Activated T-cell treated with anti-CD3 and anti-CD28 coated beads, Interleukin-2, amount 50 U/mL, for 4 hours (primary cell): ENCODE data around the gene HYDIN. TPM values are rescaled to one million over a fixed set of nuclear protein-coding genes. Genes with fewer than 3 reads are reported as not detected.

Source experiments
- ATAC-seq, 2 donors: fragments of 200-7000 bp; cut with Tn5 transposase; one replicate each; pipeline ENCODE4 v1.10.0; 2021
- DNase-seq: peaks from one replicate; pipeline ENCODE4 v3.0.0-alpha.2; 2020
- H3K27me3 Mint-ChIP-seq: one replicate; pipeline ENCODE4 v1.8.0; 2021; ENCODE audit warnings: low read depth, mixed read lengths
- H3K36me3 Mint-ChIP-seq: one replicate; pipeline ENCODE4 v1.8.0; 2022; ENCODE audit warnings: mixed read lengths; ENCODE audit not compliant: insufficient read depth
- H3K4me1 Mint-ChIP-seq: one replicate; pipeline ENCODE4 v1.8.0; 2021; ENCODE audit warnings: low read depth, mixed read lengths
- H3K4me3 Mint-ChIP-seq: one replicate; pipeline ENCODE4 v1.8.0; 2021; ENCODE audit warnings: mild to moderate bottlenecking, moderate library complexity, mixed read lengths
- H3K9me3 Mint-ChIP-seq: one replicate; pipeline ENCODE4 v1.8.0; 2021; ENCODE audit warnings: mixed read lengths
- total RNA-seq, 3 donors: library from RNA; stranded (reverse); gene quantifications; one replicate each; pipeline ENCODE4 v1.2.1, GENCODE V29; 2021

Gene HYDIN
- not detected for total RNA-seq

DNA sequence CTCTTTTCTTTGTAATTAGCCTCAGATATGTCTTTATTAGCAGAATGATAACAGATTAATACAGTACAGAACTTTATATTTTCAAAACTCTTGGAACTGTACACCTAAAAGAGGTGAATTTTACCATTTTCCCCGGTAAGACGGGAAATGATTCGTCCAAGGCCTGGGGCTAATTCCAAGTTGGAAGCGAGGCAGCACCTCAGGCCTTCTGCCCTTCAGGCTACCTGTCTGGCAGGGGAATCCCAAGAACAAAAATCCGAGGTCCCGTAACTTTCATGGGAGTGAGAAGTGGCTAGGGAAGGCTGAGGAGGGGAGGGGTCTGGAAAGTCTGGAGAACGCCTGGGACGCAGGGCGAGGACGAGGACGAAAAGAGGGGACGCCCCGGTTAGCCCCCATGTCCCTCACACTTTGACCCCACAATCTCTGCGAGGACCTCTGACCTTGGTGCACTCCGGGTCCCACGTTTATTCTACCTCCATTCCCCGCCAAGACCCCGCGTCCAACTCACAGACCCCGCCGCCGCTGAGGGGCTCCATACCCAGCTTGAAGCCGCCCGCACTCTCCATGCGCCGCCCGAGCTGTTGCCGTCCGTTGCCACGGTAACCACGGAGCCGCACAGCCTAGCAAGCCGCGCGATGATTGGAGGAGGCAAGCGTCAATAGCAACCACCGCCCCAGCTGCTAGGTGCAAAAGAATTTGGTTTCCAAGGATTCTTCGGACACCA is at the start of gene HYDIN:
Gene HYDIN, minus strand, starts transcription at position 601 of the 724 bp plus-strand sequence. CDS start 43,827 bp downstream, outside the sequence.
- DNase-seq: no peak
- H3K36me3 Mint-ChIP-seq: no peaks in the 10 kb centered on the region
- H3K4me3 Mint-ChIP-seq: no peak within 1 kb of the TSS
- no peaks in the 10 kb centered on the region for H3K4me1 Mint-ChIP-seq
- ATAC-seq: no peak
- peaks cover 24% of the 10 kb centered on the region for H3K9me3 Mint-ChIP-seq
- H3K27me3 Mint-ChIP-seq: peaks cover 40% of the 10 kb centered on the region

GRCh38 chr16:71276589-71277334 is 46.2 kb upstream of the HYDIN start:
- peaks cover 14% of the 10 kb centered on the region for H3K9me3 Mint-ChIP-seq
- H3K4me3 Mint-ChIP-seq: no peak overlapping the region
- no peaks in the 10 kb centered on the region for H3K4me1 Mint-ChIP-seq
- DNase-seq (no peak), ATAC-seq (no peak)
- no peaks in the 10 kb centered on the region for H3K27me3 Mint-ChIP-seq
- peaks cover 7% of the 10 kb centered on the region for H3K36me3 Mint-ChIP-seq

DNA sequence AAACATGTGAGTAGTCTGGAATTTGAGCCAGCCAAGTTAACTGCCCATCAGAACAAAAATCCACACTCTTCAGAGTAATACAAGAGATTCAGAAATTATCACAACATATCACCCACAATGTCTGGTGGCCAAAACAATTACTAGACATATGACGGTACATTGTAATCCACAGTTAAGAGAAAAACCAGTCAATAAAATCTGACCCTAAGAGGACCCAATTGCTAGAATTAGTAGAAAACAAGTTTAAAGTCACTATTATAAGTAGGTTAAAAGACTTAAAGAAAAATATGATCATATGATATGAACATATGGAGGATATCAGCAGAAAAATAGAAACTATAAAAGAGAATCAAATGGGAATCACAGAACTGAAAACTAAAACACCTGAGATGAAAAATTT is 42.9 kb upstream of the HYDIN start:
- H3K27me3 Mint-ChIP-seq: peaks cover 5% of the 10 kb centered on the region
- peaks cover 5% of the 10 kb centered on the region for H3K36me3 Mint-ChIP-seq
- H3K4me1 Mint-ChIP-seq: no peaks in the 10 kb centered on the region

DNA sequence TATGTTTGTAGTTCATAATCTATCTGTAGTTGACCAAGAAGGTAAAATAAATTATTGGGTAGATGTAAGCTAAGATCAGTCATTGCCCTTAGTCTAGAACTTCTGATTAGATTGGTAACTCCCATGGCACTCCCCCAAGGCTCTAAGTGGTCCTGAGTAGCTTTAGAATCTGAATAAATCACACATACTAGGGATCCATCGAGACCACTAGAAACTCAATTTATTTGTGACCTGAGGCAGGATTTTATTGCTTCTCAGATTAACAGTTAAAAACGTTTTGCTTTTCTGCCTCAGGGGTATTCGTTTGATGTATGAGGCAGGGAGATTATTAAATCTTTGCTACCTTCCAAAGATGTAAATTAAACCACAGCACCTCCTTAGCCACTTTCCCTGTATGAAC is 33.8 kb upstream of the HYDIN start:
- ATAC-seq: no peak
- no peaks in the 10 kb centered on the region for H3K9me3 Mint-ChIP-seq
- no peak for DNase-seq
- no peaks in the 10 kb centered on the region for H3K4me1 Mint-ChIP-seq
- no peak overlapping the region for H3K4me3 Mint-ChIP-seq
- H3K27me3 Mint-ChIP-seq: peaks cover 33% of the 10 kb centered on the region
- H3K36me3 Mint-ChIP-seq: peaks cover 1% of the 10 kb centered on the region

More for the DNA sequence above, 42.9 kb upstream of the HYDIN start:
- ATAC-seq (no peak), DNase-seq (no peak)
- Mint-ChIP-seq H3K9me3 (peaks cover 14% of the 10 kb centered on the region), H3K4me3 (no peak overlapping the region)

GRCh38 chr16:71263582-71263981 is 33.1 kb upstream of the HYDIN start:
- no peak overlapping the region for H3K4me3 Mint-ChIP-seq
- H3K9me3 Mint-ChIP-seq: no peaks in the 10 kb centered on the region
- DNase-seq: no peak
- peaks cover 1% of the 10 kb centered on the region for H3K36me3 Mint-ChIP-seq
- no peaks in the 10 kb centered on the region for H3K4me1 Mint-ChIP-seq
- peaks cover 35% of the 10 kb centered on the region for H3K27me3 Mint-ChIP-seq
- ATAC-seq: no peak

- Mint-ChIP-seq H3K9me3 (no peaks in the 10 kb centered on the region), H3K4me1 (no peaks in the 10 kb centered on the region), H3K27me3 (peaks cover 32% of the 10 kb centered on the region), H3K36me3 (peaks cover 1% of the 10 kb centered on the region), H3K4me3 (no peak overlapping the region)
- no peak for ATAC-seq
- DNase-seq: no peak
Observed at GRCh38 chr16:71262391-71262790, 31.9 kb upstream of the HYDIN start.

GRCh38 chr16:71260995-71261394 is 30.5 kb upstream of the HYDIN start:
- Mint-ChIP-seq H3K27me3 (peaks cover 32% of the 10 kb centered on the region), H3K9me3 (no peaks in the 10 kb centered on the region), H3K4me3 (no peak overlapping the region), H3K36me3 (peaks cover 1% of the 10 kb centered on the region), H3K4me1 (no peaks in the 10 kb centered on the region)
- DNase-seq (no peak), ATAC-seq (no peak)

DNA sequence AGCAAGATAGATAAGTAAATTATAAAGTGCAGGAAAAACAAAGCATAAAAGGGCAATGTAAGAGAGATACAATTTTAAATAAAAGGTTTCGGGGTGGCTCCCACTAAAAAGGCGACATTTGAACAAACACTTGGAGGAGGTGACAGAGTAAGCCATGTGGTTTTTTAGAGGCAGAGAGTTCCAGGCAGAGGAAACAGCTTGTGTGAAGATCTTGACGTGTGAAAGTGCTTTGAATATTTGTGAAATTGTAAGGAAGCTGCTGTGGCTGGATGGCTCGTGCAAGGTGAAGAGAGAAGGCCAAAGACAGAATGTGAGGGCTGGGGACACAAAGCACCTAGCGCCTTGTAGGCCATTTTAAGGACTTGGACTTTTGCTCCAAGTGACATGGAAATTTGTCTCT is 28.6 kb upstream of the HYDIN start:
- Mint-ChIP-seq H3K9me3 (no peaks in the 10 kb centered on the region), H3K4me1 (no peaks in the 10 kb centered on the region), H3K36me3 (peaks cover 1% of the 10 kb centered on the region), H3K27me3 (peaks cover 36% of the 10 kb centered on the region), H3K4me3 (no peak overlapping the region)
- ATAC-seq (no peak), DNase-seq (no peak)

DNA sequence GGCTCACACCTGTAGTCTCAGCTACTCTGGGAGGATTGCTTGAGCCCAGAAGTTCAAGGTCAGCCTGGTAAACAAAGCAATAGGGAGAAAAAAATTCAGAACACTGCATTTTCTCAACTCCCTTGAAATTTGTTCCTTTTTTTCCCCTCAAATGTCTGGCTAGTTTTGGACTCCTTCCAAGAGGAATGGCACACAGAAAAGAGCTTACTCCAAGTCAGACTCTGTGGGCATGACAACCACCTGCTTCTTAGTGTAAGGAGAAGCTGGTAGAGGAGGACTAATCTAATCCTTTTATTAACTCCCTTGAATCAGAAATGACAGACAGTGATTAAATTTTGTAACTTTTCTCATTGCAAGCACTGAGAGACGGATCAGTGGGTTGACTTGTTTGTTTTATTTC is 27.9 kb upstream of the HYDIN start:
- no peak for ATAC-seq
- H3K4me1 Mint-ChIP-seq: no peaks in the 10 kb centered on the region
- no peak overlapping the region for H3K4me3 Mint-ChIP-seq
- H3K27me3 Mint-ChIP-seq: peaks cover 36% of the 10 kb centered on the region
- H3K36me3 Mint-ChIP-seq: peaks cover 1% of the 10 kb centered on the region
- DNase-seq: no peak
- H3K9me3 Mint-ChIP-seq: no peaks in the 10 kb centered on the region

DNA sequence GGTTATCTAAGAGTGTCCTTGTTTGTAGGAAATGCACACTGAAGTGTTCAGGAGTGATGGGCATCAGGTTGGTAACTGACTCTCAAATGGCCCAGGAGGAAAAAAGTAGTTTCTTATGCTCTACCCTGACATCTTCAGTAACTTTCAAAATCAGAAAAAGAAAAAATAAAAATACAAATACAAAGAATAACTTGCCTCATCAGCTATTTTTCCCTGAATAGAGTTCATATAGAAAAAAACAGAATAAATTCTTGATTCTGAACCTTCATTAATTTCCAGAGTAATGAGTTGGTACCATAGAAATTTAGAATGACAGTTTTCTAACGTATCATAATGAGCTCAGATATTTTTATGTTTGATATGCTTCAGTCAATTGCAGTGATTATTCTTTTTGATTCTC is 27.2 kb upstream of the HYDIN start:
- Mint-ChIP-seq H3K27me3 (peaks cover 32% of the 10 kb centered on the region), H3K9me3 (no peaks in the 10 kb centered on the region), H3K4me1 (no peaks in the 10 kb centered on the region), H3K4me3 (no peak overlapping the region), H3K36me3 (peaks cover 1% of the 10 kb centered on the region)
- DNase-seq (no peak), ATAC-seq (no peak)

DNA sequence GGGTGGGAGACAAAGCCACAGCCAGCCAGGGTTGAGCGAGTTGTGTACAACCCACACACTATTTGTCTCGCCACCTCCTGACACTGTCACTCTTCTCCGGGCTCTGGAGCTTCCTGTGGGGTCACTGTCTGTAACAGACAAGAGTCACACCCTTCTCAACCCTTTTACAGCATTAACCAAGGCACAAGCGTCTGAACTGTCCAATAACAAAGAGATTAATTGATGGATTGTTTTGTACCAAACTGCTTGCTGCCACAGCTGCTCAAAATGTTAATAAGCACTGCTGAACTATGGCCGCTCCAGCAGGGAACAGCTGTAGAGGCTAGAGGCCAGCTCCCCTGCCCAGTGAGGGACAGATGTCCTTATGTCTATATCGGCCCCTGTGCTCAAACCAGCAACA is 25.2 kb upstream of the HYDIN start:
- no peak overlapping the region for H3K4me3 Mint-ChIP-seq
- no peak for ATAC-seq
- no peaks in the 10 kb centered on the region for H3K9me3 Mint-ChIP-seq

GRCh38 chr16:71254832-71255525 is 24.5 kb upstream of the HYDIN start:
- Mint-ChIP-seq H3K27me3 (peaks cover 19% of the 10 kb centered on the region), H3K36me3 (no peaks in the 10 kb centered on the region), H3K4me1 (no peaks in the 10 kb centered on the region), H3K4me3 (no peak overlapping the region), H3K9me3 (no peaks in the 10 kb centered on the region)
- ATAC-seq: no peak
- no peak for DNase-seq

More for the DNA sequence above, 25.2 kb upstream of the HYDIN start:
- H3K27me3 Mint-ChIP-seq: peaks cover 23% of the 10 kb centered on the region
- no peaks in the 10 kb centered on the region for H3K36me3 Mint-ChIP-seq
- no peak for DNase-seq
- no peaks in the 10 kb centered on the region for H3K4me1 Mint-ChIP-seq

DNA sequence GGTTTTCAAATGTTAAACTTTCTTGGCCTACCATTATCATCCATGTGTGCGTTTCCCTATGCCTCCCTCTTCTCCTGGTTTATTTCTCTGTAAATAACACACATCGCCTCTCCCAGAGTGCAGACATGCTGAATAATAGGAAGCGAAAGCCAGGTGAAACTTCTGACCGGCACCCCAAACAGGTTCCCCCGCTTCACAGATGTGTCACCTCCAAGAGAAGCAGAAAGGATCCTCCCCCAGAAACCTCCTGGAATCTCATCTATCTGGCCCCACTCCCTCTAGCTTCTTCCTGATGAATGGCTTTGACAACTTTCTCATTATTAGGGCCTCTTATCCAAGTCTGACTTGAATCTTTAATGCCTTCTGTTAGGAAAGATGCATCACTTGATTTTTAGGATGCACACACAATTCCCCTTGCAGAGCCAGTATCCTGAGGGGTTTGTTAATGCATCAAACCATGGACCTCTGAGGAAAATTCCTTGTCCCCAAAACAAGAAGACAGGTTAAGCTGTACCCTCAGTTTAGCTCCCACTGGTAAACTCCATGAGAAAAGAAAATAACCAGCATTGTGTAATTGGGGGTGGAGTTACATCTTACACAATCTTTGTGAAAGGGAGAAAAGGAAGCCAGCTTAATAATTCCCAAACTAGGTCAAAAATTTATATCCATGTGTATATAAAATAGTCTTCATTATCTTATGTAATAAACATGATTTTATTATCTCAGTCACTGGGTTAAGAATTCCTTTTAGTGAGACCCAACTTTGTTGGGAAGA is 20.1 kb upstream of the HYDIN start:
- no peaks in the 10 kb centered on the region for H3K36me3 Mint-ChIP-seq

DNA sequence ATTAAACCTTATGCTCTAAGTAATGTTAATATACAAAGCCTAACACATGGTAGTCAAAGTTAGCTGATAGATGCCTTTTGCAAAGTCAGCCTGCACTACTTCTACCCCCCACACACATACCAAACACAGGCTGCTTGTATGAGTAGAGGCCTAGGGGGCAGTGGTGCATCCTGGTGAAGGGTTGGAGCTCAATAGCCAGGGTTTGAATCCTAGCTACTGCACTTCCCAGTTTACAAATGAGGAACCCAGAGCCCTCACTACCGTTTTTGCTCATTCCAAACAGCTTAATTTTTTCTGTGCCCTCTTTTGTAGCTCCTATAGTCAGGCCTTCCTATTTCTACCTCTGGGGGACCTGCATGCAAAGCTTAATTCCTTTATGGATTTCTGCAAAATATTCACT is 18.9 kb upstream of the HYDIN start:
- no peaks in the 10 kb centered on the region for H3K9me3 Mint-ChIP-seq
- ATAC-seq (no peak), DNase-seq (no peak)
- H3K4me3 Mint-ChIP-seq: no peak overlapping the region
- H3K36me3 Mint-ChIP-seq: no peaks in the 10 kb centered on the region
- no peaks in the 10 kb centered on the region for H3K4me1 Mint-ChIP-seq
- H3K27me3 Mint-ChIP-seq: peaks cover 9% of the 10 kb centered on the region

More for the DNA sequence above, 20.1 kb upstream of the HYDIN start:
- no peak for ATAC-seq
- no peak for DNase-seq
- H3K9me3 Mint-ChIP-seq: no peaks in the 10 kb centered on the region
- H3K4me3 Mint-ChIP-seq: no peak overlapping the region
- H3K27me3 Mint-ChIP-seq: peaks cover 8% of the 10 kb centered on the region
- H3K4me1 Mint-ChIP-seq: no peaks in the 10 kb centered on the region
